SK-N-SH treated with all-trans-retinoic acid at 6 μM for 48 hours (cell line): Measurements from ENCODE around the gene SRSF8.

ENCODE experiments used
- BACH2 ChIP-seq: fragments of 250-450 bp; sonication (Bioruptor Pico); IDR thresholded peaks from 2 replicates; pipeline ENCODE4 v1.9.0; 2021; ENCODE audit warnings: mild to moderate bottlenecking, borderline replicate concordance
- CSDC2 ChIP-seq: fragments of 250-450 bp; sonication (Bioruptor Pico); IDR thresholded peaks from 2 replicates; pipeline ENCODE4 v1.5.0; 2020; ENCODE audit warnings: mild to moderate bottlenecking, moderate library complexity
- ESRRG ChIP-seq: fragments of 250-450 bp; sonication (Bioruptor Pico); IDR thresholded peaks from 2 replicates; pipeline ENCODE4 v1.6.1; 2021; ENCODE audit warnings: mild to moderate bottlenecking
- GLIS3 ChIP-seq: fragments of 250-450 bp; sonication (Bioruptor Pico); IDR thresholded peaks from 2 replicates; pipeline ENCODE4 v1.5.0; 2020; ENCODE audit warnings: mild to moderate bottlenecking, moderate library complexity
- RARB ChIP-seq: fragments of 250-450 bp; sonication (Bioruptor Pico); IDR thresholded peaks from 2 replicates; pipeline ENCODE4 v1.8.0; 2021; ENCODE audit warnings: mild to moderate bottlenecking, moderate library complexity
- SNAI2 ChIP-seq: fragments of 250-450 bp; sonication (Bioruptor Pico); IDR thresholded peaks from 2 replicates; pipeline ENCODE4 v1.5.0; 2020; ENCODE audit warnings: mild to moderate bottlenecking, moderate library complexity
- TF ChIP-seq, protein P1 (sequence below): fragments of 250-450 bp; sonication (Bioruptor Pico); IDR thresholded peaks from 2 replicates; pipeline ENCODE4 v1.5.0; 2020; ENCODE audit warnings: mild to moderate bottlenecking, moderate library complexity
- TF ChIP-seq, protein P2 (sequence below): fragments of 250-450 bp; sonication (Bioruptor Pico); IDR thresholded peaks from 2 replicates; pipeline ENCODE4 v1.8.0; 2020; ENCODE audit warnings: mild to moderate bottlenecking, moderate library complexity, borderline replicate concordance
- TF ChIP-seq, protein P3 (sequence below): fragments of 250-450 bp; sonication (Bioruptor Pico); IDR thresholded peaks from 2 replicates; pipeline ENCODE4 v1.5.1; 2021; ENCODE audit warnings: mild to moderate bottlenecking, moderate library complexity

DNA sequence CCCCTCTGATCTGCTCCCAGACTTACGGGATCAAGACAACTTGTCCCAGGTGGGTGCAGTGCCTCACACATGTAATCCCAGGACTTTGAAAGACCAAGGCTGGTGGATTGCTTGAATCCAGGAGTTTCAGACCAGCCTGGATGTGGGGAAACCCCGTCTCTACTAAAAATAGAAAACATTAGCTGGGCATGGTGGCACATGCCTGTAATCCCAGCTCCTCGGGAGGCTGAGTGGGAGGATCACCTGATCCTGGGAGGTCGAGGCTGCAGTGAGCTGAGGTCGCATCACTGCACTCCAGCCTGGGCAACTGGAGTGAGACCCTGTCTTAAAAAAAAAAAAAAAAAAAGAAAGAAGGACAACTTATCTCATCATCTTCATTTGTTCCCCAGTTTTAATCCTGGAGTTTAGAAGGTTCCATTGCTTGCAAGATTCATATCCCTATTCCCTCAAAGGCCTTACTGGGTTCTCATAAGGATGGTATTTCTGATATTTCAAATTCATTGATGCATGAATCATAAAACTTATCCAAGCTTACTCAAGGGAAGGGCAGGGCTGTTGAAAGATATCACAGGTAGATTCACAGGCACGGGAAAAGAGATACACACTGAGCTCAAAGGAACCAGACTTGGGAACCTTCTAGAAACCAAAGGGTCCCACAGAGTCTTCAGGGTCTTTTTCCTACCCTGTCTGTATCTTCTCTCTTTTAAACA, 37.6 kb downstream of the SRSF8 start:
- TF ChIP-seq RARB (CRISPR knock-in tag) (no peak), SNAI2 (CRISPR knock-in tag) (no peak), GLIS3 (no peak), ESRRG (CRISPR knock-in tag) (no peak), CSDC2 (CRISPR knock-in tag) (no peak), BACH2 (CRISPR knock-in tag) (no peak)
- TF ChIP-seq, protein P1, sequence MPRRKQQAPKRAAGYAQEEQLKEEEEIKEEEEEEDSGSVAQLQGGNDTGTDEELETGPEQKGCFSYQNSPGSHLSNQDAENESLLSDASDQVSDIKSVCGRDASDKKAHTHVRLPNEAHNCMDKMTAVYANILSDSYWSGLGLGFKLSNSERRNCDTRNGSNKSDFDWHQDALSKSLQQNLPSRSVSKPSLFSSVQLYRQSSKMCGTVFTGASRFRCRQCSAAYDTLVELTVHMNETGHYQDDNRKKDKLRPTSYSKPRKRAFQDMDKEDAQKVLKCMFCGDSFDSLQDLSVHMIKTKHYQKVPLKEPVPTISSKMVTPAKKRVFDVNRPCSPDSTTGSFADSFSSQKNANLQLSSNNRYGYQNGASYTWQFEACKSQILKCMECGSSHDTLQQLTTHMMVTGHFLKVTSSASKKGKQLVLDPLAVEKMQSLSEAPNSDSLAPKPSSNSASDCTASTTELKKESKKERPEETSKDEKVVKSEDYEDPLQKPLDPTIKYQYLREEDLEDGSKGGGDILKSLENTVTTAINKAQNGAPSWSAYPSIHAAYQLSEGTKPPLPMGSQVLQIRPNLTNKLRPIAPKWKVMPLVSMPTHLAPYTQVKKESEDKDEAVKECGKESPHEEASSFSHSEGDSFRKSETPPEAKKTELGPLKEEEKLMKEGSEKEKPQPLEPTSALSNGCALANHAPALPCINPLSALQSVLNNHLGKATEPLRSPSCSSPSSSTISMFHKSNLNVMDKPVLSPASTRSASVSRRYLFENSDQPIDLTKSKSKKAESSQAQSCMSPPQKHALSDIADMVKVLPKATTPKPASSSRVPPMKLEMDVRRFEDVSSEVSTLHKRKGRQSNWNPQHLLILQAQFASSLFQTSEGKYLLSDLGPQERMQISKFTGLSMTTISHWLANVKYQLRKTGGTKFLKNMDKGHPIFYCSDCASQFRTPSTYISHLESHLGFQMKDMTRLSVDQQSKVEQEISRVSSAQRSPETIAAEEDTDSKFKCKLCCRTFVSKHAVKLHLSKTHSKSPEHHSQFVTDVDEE (CRISPR knock-in tag), result no peak
- TF ChIP-seq, protein P2, sequence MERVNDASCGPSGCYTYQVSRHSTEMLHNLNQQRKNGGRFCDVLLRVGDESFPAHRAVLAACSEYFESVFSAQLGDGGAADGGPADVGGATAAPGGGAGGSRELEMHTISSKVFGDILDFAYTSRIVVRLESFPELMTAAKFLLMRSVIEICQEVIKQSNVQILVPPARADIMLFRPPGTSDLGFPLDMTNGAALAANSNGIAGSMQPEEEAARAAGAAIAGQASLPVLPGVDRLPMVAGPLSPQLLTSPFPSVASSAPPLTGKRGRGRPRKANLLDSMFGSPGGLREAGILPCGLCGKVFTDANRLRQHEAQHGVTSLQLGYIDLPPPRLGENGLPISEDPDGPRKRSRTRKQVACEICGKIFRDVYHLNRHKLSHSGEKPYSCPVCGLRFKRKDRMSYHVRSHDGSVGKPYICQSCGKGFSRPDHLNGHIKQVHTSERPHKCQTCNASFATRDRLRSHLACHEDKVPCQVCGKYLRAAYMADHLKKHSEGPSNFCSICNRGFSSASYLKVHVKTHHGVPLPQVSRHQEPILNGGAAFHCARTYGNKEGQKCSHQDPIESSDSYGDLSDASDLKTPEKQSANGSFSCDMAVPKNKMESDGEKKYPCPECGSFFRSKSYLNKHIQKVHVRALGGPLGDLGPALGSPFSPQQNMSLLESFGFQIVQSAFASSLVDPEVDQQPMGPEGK (CRISPR knock-in tag), result no peak
- TF ChIP-seq, protein P3, sequence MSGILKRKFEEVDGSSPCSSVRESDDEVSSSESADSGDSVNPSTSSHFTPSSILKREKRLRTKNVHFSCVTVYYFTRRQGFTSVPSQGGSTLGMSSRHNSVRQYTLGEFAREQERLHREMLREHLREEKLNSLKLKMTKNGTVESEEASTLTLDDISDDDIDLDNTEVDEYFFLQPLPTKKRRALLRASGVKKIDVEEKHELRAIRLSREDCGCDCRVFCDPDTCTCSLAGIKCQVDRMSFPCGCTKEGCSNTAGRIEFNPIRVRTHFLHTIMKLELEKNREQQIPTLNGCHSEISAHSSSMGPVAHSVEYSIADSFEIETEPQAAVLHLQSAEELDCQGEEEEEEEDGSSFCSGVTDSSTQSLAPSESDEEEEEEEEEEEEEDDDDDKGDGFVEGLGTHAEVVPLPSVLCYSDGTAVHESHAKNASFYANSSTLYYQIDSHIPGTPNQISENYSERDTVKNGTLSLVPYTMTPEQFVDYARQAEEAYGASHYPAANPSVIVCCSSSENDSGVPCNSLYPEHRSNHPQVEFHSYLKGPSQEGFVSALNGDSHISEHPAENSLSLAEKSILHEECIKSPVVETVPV (CRISPR knock-in tag), result no peak
